HG03097 (cell line): ENCODE data around the gene LARGE1.

ENCODE experiments used
- ATAC-seq: cut with Tn5 transposase; IDR thresholded peaks from one replicate; pipeline ENCODE4 v1.9.1; 2021; ENCODE audit not compliant: unreplicated experiment, low FRiP score

LARGE1 gene

DNA sequence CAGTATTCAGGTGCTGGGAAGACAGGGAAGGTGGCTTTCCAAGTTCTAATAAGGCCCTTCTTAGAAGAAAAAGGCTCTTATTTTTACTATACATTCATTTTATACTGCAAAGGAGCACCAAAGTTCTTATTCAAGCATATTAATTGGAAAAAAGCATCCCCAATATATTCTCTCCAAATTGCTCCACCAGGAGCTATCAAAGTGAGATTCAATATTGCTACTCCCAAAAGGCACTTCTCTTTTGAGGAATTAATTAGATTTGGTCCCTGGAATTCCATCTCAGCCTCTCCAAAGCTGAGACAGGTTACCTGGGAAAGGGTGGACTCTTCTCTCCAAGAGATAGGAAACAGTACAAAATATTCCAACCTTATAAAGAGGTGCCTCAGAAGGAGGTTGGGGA, 134.1 kb downstream of the LARGE1 start:
- ATAC-seq: no peak

DNA sequence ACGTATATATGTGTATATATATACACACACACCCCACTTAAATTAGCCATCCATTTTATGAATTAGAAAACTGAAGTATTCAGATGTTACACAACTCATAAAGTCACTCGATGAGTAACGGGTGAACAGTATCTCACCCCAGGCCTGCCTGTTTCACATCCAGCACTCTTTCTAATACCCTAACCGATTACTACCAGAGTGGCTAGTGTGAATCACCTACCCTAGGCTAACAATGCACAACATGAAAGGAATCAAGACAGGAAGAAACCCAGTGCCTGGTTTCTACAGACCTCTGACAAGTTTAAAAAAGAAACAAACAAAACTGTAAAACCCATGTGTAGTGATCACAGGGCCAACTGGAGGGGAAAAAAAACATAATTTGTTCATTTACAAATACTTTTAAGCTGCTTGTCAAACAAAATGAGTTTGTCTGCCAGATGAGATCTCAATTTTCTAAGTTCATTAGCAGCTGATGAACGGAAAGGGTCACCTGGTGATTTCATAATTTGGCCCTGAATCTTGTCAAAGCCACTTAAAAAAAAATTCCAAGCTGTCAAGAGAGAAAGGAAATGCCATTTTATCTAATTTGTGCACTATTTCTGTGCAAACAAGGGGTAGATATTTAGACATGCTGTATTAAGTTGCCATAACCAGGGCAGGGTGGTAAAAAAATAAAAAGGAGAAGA, 134.8 kb downstream of the LARGE1 start:
- ATAC-seq: no peak

DNA sequence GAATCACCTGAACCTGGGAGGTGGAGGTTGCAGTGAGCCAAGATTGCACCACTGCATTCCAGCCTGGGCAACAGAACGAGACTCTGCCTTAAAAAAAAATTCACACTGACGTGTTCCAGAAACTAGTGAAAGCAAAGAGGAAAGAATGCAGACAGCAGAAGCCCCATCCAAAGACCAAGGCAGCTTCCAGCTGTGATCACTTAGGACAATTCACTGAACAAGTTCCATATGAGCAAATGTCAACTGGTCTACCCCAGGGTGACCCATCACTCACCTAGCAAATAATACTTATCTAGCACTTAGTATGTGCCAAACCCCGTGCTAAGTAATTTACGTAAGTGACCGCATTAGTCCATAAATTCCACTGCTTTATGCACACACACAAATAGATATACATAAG, 138.9 kb downstream of the LARGE1 start:
- no peak for ATAC-seq

DNA sequence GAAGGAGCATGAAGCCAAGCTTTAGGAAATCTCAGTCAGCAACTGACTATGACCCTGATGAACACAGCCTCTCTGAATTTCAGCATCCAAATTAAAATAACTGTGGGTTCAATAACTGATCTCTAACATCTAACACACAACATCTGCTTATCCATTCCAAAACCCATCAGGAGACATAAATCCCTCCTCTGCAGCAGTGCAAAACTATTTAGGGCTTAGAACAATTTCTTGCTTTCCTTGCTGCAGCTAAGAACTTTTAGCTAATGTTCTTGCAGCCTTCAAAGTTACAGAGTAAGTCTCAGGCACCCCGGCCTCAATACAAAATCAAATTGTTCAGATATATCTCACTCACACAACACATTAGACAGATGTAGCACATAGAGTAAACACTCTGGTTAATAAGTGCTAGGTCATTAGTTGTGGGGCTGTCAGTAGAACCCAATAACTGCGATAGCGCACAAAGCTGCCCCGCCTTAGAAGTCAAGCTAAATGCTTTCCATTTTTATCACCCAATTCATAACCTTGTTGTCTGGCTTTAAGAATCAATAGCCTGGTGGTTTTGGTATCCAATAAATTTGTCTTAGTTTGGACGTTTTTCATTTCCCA, 139.6 kb downstream of the LARGE1 start:
- no peak for ATAC-seq

DNA sequence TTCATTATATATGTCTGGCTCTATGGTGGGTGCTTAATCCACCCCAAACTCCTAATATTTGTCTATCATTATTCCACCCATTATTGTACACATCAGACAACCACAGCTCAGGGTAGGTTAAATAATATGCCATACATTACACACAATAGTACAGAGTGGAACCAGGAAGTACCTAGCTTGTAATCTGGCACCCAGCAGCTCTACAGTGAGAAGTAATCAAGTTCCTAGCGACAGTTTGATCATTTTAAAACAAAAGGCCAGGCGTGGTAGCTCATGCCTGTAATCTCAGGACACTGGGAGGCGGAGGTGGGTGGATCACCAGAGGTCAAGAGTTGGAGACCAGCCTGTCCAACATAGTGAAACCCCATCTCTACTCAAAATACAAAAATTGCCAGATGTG, 141.0 kb downstream of the LARGE1 start:
- no peak for ATAC-seq

- ATAC-seq: no peak
These were observed 143.8 kb downstream of the LARGE1 start for GRCh38 chr22:33776491-33776890.

- ATAC-seq: no peak
These were observed 145.5 kb downstream of the LARGE1 start for GRCh38 chr22:33774781-33775180.

DNA sequence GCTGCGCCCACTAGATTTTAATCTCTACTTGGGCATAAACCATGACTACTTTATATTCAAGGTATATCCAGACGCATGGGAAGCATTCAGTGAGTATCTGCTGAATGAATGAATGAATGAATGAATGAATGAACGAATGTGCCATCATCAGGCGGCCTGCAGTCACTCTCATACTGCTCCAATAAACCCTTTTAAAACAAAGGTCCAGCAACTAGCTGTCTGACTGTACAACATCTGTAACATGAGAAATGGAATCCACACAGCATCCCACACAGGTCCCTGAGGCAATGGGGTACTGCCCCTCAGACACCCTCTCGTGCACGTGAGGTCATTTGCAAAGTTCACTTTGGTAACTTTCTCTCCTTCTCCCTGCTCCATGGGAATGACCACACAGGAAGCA, 147.5 kb downstream of the LARGE1 start:
- no peak for ATAC-seq

DNA sequence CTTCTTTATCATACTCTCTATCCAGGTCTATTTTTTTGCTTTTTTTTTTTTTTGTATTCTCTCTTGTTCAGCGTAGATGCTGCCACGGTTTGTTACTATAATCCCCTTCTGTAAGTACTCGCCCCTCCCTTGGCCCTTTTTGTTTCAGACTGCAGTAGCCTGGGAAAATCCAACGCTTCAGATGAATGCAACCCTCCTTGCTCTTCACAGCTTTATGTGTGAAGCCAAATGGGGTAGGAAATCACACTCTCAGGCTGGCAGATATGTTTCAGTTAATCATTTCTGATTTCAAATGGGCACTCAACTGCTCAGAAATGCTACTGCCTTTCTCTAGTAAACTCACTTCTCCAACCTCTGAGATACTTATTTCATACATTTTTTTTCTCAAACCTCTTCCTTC, 149.1 kb downstream of the LARGE1 start:
- ATAC-seq: no peak

DNA sequence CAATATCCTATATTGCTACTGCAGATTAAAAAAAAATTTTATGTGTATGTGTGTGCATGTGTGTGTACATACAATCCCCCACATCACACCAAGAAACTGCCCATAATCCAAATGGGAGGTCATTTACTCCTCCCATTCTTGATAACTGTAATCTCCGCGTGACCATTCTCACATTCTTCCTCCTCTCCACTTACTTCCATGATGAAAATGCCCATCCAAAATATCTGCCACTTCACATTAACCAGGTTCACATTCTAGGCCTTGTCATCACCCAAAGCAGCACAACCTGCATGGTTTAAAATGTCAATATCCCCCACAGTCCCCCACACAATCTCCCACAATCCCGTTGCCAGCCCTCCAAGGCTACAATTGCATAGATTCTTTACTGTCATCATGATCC, 149.6 kb downstream of the LARGE1 start:
- no peak for ATAC-seq

DNA sequence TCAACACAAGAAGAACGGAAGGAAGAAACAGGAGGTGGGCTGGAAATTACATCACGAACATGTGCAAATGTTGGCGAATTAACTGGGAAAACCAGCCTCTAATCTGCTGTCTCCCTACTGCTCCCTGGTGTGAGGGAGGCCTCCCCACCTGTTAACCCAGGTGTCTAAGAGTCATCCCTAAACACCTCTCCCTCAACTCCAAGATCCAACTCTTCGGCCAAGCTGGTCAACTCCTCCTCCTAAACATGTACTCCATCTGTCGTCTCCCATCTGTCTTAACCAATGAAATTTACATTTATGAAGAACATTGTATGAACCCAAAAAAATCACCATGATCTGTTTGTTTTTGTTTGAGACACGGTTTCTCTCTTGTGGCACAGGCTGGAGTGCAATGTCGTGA, 154.2 kb downstream of the LARGE1 start:
- ATAC-seq: no peak

GRCh38 chr22:33758961-33759360, 161.3 kb downstream of the LARGE1 start:
- no peak for ATAC-seq

GRCh38 chr22:33757802-33758483, 162.3 kb downstream of the LARGE1 start:
- no peak for ATAC-seq

DNA sequence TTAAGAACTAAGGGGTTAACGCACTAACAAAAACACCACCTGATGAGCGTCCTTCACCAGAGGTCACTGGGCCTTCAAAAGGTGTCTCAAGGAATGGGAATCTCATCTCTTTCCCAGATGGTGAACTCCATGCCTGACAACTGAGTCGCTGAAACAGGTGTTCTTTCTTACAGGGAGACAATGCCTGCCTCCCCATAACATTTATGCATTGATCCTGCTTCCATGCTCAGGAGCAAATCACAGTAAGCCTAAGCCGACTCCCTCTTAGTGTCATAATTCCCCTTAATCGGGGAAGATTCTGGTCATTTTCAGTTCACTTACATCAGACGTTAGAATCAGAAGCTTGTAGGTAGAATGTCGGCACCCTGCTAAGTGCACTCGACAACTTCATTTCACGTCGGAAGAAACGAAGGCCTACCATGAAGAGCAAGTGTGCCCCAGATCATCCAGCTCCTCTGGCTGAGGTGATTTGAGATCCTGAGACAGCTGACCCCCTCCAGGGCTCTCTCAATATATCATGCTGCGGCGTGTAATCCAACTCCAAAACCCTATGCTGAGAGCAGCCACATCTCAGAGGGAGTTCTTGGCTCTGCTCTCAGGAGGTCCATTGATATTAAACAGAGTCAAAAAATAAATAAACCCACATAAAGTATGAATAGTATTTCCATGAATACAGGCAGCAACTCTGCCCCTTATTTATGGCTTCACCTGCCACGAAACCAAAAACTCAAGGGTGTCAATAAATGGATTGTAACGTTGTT, 163.1 kb downstream of the LARGE1 start:
- ATAC-seq: no peak

DNA sequence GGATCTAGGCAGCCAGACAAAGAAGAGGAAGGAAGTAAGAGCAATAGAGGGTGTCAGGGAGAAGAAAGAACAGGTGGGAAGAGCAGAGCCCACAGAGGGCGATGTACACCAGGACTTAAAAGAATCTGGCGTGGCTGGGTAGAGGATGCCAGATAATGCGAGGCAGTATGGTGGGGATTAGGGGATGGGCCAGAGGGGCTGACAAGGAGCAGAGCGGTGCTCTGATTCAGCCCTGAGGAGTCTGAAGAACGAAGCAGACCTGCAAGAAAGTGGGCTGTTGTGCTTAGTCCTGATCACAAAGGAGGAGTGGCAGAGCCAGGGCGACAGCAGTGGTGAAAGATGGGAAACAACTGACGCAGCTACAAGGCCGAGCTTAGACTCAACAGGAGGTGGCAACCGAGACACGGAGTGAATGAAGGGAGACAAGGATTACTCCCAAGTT, 163.7 kb downstream of the LARGE1 start:
- no peak for ATAC-seq

DNA sequence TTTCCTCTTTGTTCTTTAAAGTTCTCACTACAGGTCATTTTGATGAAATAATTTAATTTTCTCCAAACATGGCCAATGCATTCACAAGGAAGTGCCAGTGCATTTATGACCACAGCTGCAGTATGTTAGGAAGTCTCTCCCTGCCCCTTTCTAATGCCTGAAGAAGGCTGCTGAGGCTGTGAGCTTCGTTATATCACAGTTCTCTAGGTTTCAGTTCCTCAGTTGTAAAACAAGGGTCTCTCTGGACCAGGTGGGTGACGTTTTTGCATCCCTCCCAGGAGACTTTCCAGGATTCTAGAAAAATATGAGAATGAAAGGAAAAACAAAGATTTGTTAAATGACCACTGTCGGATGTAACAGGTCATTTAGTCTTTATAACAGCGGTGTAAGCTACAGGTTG, 171.6 kb downstream of the LARGE1 start:
- no peak for ATAC-seq

DNA sequence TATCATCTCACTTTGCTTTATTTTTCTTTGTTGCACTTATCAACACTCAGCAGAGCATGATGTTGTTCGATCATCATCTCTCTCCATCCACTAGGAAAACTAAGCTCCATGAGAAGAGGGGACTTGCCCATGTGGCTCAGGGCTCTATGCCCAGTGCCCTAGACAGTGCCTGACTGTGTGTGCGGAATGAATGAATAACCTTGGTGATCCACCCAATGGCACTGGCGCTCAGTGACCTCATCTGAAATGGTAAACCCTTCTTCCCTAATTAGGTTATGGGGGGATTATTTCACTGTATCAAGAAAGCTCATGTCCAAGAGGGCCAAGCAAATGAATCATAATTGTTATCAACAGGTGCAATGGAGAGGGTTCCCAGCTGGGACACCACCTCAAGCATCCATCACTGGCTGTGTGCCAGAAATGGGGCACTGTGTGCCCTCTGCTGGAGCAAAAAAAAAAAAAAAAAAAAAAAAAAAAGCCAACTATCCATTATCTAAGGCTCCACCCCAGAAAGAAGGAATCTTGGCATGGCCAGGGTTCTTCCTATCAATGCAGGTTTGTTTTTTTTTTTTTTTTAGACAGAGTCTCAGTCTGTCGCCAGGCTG, 172.6 kb downstream of the LARGE1 start:
- no peak for ATAC-seq

DNA sequence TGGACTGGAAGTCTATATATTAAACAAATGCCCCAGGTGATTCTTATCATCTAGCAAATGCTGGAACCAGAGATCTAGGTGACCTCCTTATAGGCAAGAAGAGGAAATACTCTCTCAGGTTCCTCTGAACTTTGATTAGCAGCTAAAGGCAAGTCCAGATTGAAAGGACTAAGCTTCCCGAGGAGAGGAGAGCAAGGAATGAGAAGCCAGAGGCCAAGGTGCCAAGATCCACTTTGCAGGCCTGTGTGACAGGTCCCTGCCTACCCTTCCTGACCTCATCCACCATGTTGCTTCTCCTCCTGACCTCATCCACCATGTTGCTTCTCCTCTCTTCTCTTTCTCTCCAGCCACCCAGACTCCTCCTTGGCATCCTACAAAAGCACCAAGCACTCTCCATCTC, 173.2 kb downstream of the LARGE1 start:
- no peak for ATAC-seq

DNA sequence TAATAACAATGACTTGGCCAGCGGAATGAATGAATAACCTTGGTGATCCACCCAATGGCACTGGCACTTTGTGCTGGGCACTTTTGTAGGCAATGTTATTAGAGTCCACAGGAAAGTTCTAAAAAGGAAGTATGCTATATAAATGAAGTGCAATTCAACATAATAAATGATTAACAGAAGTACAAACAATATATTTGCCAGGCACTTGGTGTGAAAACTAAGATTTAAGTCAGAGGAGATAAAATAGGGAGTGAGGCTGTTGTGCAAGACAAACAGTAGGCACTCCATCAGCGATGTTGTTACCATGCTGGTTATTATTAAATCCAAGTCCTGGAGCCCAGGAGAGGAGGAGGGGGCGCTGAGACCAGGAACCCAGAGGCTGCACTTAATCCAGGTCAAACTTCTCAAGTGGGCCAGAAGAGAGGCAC, 173.8 kb downstream of the LARGE1 start:
- no peak for ATAC-seq

DNA sequence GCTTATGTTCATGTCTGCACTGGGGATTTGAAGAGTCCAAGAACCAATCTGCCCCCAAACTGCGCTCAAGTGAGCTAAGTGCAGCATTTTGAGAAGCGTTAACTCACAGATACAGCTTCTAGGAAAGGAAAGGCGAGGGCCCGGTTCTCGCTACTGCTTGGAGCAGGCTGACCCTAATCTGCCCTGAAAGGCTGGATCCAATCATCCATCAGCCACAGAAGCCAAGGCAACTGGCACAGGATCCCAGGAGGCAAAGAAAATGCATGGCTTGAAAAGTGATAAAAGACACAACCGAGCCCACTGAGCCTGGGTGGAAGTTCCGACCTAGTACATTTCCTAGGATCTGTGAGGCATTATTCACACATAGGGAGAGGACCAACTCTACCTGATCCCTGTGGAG, 174.8 kb downstream of the LARGE1 start:
- no peak for ATAC-seq

DNA sequence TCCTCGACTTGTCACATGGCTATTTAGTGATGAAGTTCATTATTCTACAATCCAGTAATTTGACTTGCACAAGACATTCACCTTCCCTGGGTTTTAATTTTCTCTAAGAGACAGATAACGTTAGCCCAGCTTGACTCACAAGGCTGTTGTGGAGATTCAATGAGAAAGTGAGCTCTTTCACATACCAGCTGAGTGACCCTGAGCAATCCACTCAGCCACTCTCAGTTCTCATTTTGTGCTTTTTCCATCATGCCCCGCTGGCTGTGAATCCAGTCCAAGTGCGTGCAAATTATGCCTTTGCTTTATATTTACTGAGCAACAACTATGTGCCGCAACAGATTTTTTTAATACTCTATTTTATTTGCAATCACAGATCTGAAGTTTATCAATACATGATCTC, 176.5 kb downstream of the LARGE1 start:
- no peak for ATAC-seq
